ENCODE measurements around the gene NEAT1.

NEAT1 gene

DNA sequence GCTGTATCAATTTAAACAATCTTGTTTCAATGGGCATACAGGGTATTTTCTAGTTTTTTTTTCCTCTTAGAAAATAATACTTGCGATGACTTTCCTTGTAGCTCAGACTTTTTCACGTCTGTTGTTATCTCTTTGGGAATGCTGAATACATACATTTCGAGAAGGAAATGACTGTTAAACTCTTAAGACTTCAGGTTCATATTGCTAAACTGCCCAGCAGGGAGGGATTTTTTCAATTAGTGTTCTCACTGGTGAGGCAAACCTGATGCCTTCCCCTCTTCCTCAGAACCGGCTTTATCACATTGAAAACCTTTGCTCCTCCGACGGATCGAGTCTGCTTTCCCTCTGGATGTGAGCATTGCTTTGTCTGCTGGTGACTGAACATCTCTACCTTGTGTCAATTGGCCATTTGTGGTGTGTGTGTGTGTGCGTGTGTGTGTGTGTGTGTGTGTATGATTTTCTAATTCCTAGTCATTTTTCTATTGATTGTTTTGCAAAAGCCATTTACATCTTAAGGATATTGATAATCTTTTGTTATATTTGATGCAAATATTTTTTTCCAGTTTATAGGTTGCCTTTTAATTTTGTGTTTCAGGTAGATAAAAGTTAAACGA is 6.6 kb downstream of the NEAT1 start:
- no peak for TF ChIP-seq CTCF (conservative IDR thresholded peaks at IDR 0.05; ENCODE audit: low read depth, low read length)
- H4K20me1 ChIP-seq (ENCODE audit: insufficient read depth): peaks cover 27% of the 10 kb centered on the region
- peak overlapping the region; percentile 51 for H3K4me2 ChIP-seq
- H3K79me2 ChIP-seq (ENCODE audit: insufficient read depth, low read depth): peaks cover 94% of the 10 kb centered on the region
- peak overlapping the region; percentile 100; the same call in 1 of the 2 replicates for H3K27ac ChIP-seq
- H3K36me3 ChIP-seq (ENCODE audit: insufficient read depth): no peaks in the 10 kb centered on the region
- H3K9ac ChIP-seq: peak overlapping the region; percentile 99; the same call in 1 of the 2 replicates
- no peak overlapping the region for H2AFZ ChIP-seq (ENCODE audit: low read depth)
- H3K4me3 ChIP-seq (IDR thresholded peaks at IDR 0.05; ENCODE audit: insufficient read depth, low read depth, low read length): no peak overlapping the region
- no peaks in the 10 kb centered on the region for H3K27me3 ChIP-seq (ENCODE audit: insufficient read depth, low read depth)
- H3K4me1 ChIP-seq (ENCODE audit: low read depth, poor library complexity, severe bottlenecking): peaks cover 95% of the 10 kb centered on the region

- peaks cover 94% of the 10 kb centered on the region for H3K79me2 ChIP-seq (ENCODE audit: insufficient read depth, low read depth)
- TF ChIP-seq CTCF (conservative IDR thresholded peaks at IDR 0.05; ENCODE audit: low read depth, low read length): no peak
- H2AFZ ChIP-seq (ENCODE audit: low read depth): no peak overlapping the region
- H3K27me3 ChIP-seq (ENCODE audit: insufficient read depth, low read depth): no peaks in the 10 kb centered on the region
- no peak overlapping the region for H3K4me3 ChIP-seq (IDR thresholded peaks at IDR 0.05; ENCODE audit: insufficient read depth, low read depth, low read length)
- H3K4me1 ChIP-seq (ENCODE audit: low read depth, poor library complexity, severe bottlenecking): peaks cover 100% of the 10 kb centered on the region
- H4K20me1 ChIP-seq (ENCODE audit: insufficient read depth): peaks cover 21% of the 10 kb centered on the region
- no peaks in the 10 kb centered on the region for H3K36me3 ChIP-seq (ENCODE audit: insufficient read depth)
- peak overlapping the region; percentile 100; the same call in 1 of the 2 replicates for H3K27ac ChIP-seq
- peak overlapping the region; percentile 51; the same call in 1 of the 2 replicates for H3K4me2 ChIP-seq
- peak overlapping the region; percentile 99; the same call in 1 of the 2 replicates for H3K9ac ChIP-seq
Measured at GRCh38 chr11:65429724-65430405, 7.3 kb downstream of the NEAT1 start.

- Histone ChIP-seq H3K27ac (peak overlapping the region; percentile 100; the same call in 1 of the 2 replicates), H3K36me3 (ENCODE audit: insufficient read depth) (no peaks in the 10 kb centered on the region), H3K9ac (peak overlapping the region; percentile 99; the same call in 1 of the 2 replicates), H3K4me1 (ENCODE audit: low read depth, poor library complexity, severe bottlenecking) (peaks cover 94% of the 10 kb centered on the region), H3K4me2 (peak overlapping the region; percentile 51), H3K27me3 (ENCODE audit: insufficient read depth, low read depth) (no peaks in the 10 kb centered on the region), H3K79me2 (ENCODE audit: insufficient read depth, low read depth) (peaks cover 92% of the 10 kb centered on the region), H2AFZ (ENCODE audit: low read depth) (no peak overlapping the region), H4K20me1 (ENCODE audit: insufficient read depth) (peaks cover 14% of the 10 kb centered on the region), H3K4me3 (IDR thresholded peaks at IDR 0.05; ENCODE audit: insufficient read depth, low read depth, low read length) (no peak overlapping the region)
- no peak for TF ChIP-seq CTCF (conservative IDR thresholded peaks at IDR 0.05; ENCODE audit: low read depth, low read length)
Measured at GRCh38 chr11:65430406-65431217, 8.0 kb downstream of the NEAT1 start.

DNA sequence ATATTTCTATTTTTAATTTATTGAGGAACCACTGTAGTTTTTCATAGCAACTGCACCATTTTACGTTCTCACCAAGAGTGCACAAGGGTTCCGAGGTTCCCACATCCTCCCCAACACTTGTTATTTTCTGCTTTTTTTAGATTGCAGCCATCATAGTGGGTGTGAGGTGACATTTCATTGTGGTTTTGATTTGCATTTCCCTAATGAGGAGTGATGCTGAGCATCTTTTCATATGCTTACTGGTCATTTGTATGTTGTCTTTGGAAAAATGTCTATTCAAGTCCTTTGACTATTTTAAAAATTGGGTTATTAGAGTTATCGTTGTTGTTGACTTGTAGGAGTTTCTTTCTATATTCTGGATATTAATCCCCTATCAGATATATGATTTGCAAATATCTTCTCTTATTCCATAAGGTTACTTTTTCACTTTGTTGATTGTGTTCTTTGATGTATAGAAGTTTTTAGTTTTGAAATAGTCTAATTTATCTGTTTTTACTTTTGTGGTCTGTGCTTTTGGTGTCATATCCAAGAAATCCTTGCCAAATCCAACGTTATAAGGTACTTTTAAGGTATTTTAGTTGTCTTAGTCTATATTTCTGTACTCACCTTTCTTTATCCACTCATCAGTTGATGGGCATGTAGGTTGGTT is 9.0 kb downstream of the NEAT1 start:
- H3K36me3 ChIP-seq (ENCODE audit: insufficient read depth): no peaks in the 10 kb centered on the region

More for the DNA sequence above, 9.0 kb downstream of the NEAT1 start:
- Histone ChIP-seq H2AFZ (ENCODE audit: low read depth) (no peak overlapping the region), H3K4me1 (ENCODE audit: low read depth, poor library complexity, severe bottlenecking) (peaks cover 92% of the 10 kb centered on the region), H3K4me2 (peak overlapping the region; percentile 51), H3K9ac (no peak overlapping the region), H3K27me3 (ENCODE audit: insufficient read depth, low read depth) (no peaks in the 10 kb centered on the region), H3K27ac (peak overlapping the region; percentile 100; the same call in 1 of the 2 replicates), H3K4me3 (IDR thresholded peaks at IDR 0.05; ENCODE audit: insufficient read depth, low read depth, low read length) (no peak overlapping the region), H4K20me1 (ENCODE audit: insufficient read depth) (0 out of 2 replicates have a peak, but pooled peaks cover 7% of the 10 kb centered on the region), H3K79me2 (ENCODE audit: insufficient read depth, low read depth) (peaks cover 83% of the 10 kb centered on the region)
- no peak for TF ChIP-seq CTCF (conservative IDR thresholded peaks at IDR 0.05; ENCODE audit: low read depth, low read length)
